ENCODE results near the gene RAB10. TPM values are rescaled to one million over a fixed set of nuclear protein-coding genes. Genes with fewer than 3 reads are reported as not detected.

RAB10 gene
- total RNA-seq, 1 experiment from 2014 or later = 167 TPM

DNA sequence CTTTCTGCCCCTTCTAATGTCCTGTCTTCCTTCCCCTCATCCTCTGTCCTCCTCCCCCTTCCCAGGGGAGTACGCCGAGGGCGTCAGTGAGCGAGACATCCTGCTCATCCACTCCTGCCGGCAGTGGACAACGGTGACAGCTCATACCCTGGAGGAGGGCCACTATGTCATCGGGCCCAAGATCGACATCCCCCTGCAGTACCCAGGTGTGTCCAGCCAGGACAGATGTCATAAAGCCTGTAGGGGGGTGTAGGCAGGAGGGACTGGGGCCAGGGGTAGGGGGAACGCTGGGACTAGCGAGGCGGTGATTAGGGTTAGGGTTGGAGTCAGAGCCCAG, 142.4 kb downstream of the RAB10 start:
- H3K4me3 ChIP-seq (replicated peaks in 1 of 2; ENCODE audit: low read depth in 1 of 2, low read length in 2 of 2) = no peak overlapping the region
- peaks cover 6% of the 10 kb centered on the region; the same call in 1 of the 2 replicates for H3K79me2 ChIP-seq (ENCODE audit: insufficient read depth, low read length)
- peaks cover 0 to 12% of the 10 kb centered on the region in 2 experiments; a peak in 1 of 4 replicates for H3K4me1 ChIP-seq (ENCODE audit: control insufficient read depth in 1 of 2, insufficient read depth in 2 of 2, low read length in 2 of 2)
- H3K4me2 ChIP-seq (ENCODE audit: low read length) = no peak overlapping the region
- no peaks in the 10 kb centered on the region for H3K27me3 ChIP-seq (ENCODE audit: insufficient read depth, low read length)
- no peaks in the 10 kb centered on the region for H4K20me1 ChIP-seq (ENCODE audit: insufficient read depth)
- POLR2A ChIA-PET = no interaction called here
- no peak for ATAC-seq
- RAD21 ChIA-PET (ENCODE audit: low non-redundant PET in 1 of 2, low total read pairs in 2 of 2, uncharacterized antibody in 2 of 2, unreplicated experiment in 2 of 2) = no interaction called here
- no peak for DNase-seq (ENCODE audit: low read depth, low spot score)
- no peaks in the 10 kb centered on the region for H3K9me3 ChIP-seq (ENCODE audit: control insufficient read depth in 1 of 2, insufficient read depth in 1 of 2, low read depth in 1 of 2, low read length in 2 of 2)
- no peaks in the 10 kb centered on the region for H3K36me3 ChIP-seq (ENCODE audit: control insufficient read depth in 1 of 2, insufficient read depth in 2 of 2, low read length in 2 of 2)
- H3K9me2 ChIP-seq (ENCODE audit: insufficient read depth) = no peaks in the 10 kb centered on the region
- no peak overlapping the region for H2AFZ ChIP-seq (ENCODE audit: low read depth, low read length, poor library complexity, severe bottlenecking)
- BruUV-seq (replicated peaks) = no TSS peak
- no peak overlapping the region for H3K9ac ChIP-seq (ENCODE audit: low read length)
- TF ChIP-seq POLR2AphosphoS5 (IDR thresholded peaks at IDR 0.05; ENCODE audit: low read depth, low read length) = no peak
- TF ChIP-seq TCF7L2 (IDR thresholded peaks at IDR 0.05; ENCODE audit: borderline replicate concordance, extremely low read depth, insufficient read depth, insufficient read length) = no peak
- TF ChIP-seq POLR2A (IDR thresholded peaks at IDR 0.05; ENCODE audit: borderline replicate concordance, extremely low read depth, insufficient read depth, insufficient read length) = no peak
- no peak for TF ChIP-seq CBX3 (IDR thresholded peaks at IDR 0.05; ENCODE audit: low read depth)
- TF ChIP-seq SRF (IDR thresholded peaks at IDR 0.05; ENCODE audit: low read depth) = no peak
- TF ChIP-seq YY1 (IDR thresholded peaks at IDR 0.05; ENCODE audit: extremely low read depth, insufficient replicate concordance, low read depth, low read length) = no peak
- no peak for TF ChIP-seq FOSL1 (IDR thresholded peaks at IDR 0.05; ENCODE audit: low read depth)
- TF ChIP-seq ZNF274 (IDR thresholded peaks at IDR 0.05; ENCODE audit: low read depth, low read length) = no peak
- H3K27ac ChIP-seq (ENCODE audit: low read depth, low read length) = no peak overlapping the region
- CTCF ChIA-PET = no interaction called here
- intact Hi-C loops (cut with micrococcal nuclease) = no loop called here

DNA sequence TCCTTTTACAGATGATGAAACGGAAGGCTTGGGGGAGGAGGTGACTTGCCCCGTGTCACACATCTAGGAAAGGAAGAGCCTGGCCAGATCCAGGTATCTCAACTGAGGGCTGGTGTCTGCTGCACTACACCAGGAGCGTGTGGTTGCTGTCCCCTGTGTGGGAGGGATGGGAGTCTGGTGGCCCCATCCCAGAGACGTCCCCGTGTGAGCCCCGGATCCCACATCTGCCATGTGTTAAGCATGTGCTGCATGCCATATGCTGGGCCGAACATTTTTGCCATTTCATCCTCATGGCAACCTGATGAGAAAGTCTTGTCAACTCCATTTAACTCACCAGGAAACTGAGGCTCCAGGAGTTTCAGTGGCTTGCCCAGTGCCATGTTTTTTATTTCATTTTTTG, 143.2 kb downstream of the RAB10 start:
- RAD21 ChIA-PET (ENCODE audit: low non-redundant PET in 1 of 2, low total read pairs in 2 of 2, uncharacterized antibody in 2 of 2, unreplicated experiment in 2 of 2) = no interaction called here
- Histone ChIP-seq H3K27ac (ENCODE audit: low read depth, low read length) (no peak overlapping the region), H3K9me2 (ENCODE audit: insufficient read depth) (no peaks in the 10 kb centered on the region), H3K79me2 (ENCODE audit: insufficient read depth, low read length) (peaks cover 6% of the 10 kb centered on the region; the same call in 1 of the 2 replicates), H3K9ac (ENCODE audit: low read length) (no peak overlapping the region), H2AFZ (ENCODE audit: low read depth, low read length, poor library complexity, severe bottlenecking) (no peak overlapping the region), H3K4me1 (ENCODE audit: control insufficient read depth in 1 of 2, insufficient read depth in 2 of 2, low read length in 2 of 2) (peaks cover 0 to 10% of the 10 kb centered on the region in 2 experiments; a peak in 1 of 4 replicates), H3K4me3 (replicated peaks in 1 of 2; ENCODE audit: low read depth in 1 of 2, low read length in 2 of 2) (no peak overlapping the region), H3K27me3 (ENCODE audit: insufficient read depth, low read length) (no peaks in the 10 kb centered on the region), H3K4me2 (ENCODE audit: low read length) (no peak overlapping the region), H3K36me3 (ENCODE audit: control insufficient read depth in 1 of 2, insufficient read depth in 2 of 2, low read length in 2 of 2) (no peaks in the 10 kb centered on the region), H4K20me1 (ENCODE audit: insufficient read depth) (no peaks in the 10 kb centered on the region), H3K9me3 (ENCODE audit: control insufficient read depth in 1 of 2, insufficient read depth in 1 of 2, low read depth in 1 of 2, low read length in 2 of 2) (no peaks in the 10 kb centered on the region)
- DNase-seq (ENCODE audit: low read depth, low spot score) = no peak
- intact Hi-C loops (cut with micrococcal nuclease) = no loop called here
- CTCF ChIA-PET = no interaction called here
- no TSS peak for BruUV-seq (replicated peaks)
- no peak for ATAC-seq
- POLR2A ChIA-PET = no interaction called here
- TF ChIP-seq ZNF274 (IDR thresholded peaks at IDR 0.05; ENCODE audit: low read depth, low read length) (no peak), SIN3A (IDR thresholded peaks at IDR 0.05; ENCODE audit: low read depth) (no peak), ELF1 (IDR thresholded peaks at IDR 0.05; ENCODE audit: borderline replicate concordance, low read depth) (no peak), ZFX (IDR thresholded peaks at IDR 0.05) (no peak), SRF (IDR thresholded peaks at IDR 0.05; ENCODE audit: low read depth) (no peak), SP1 (IDR thresholded peaks at IDR 0.05; ENCODE audit: low read depth) (no peak), POLR2A (IDR thresholded peaks at IDR 0.05; ENCODE audit: borderline replicate concordance, extremely low read depth, insufficient read depth, insufficient read length) (no peak), FOSL1 (IDR thresholded peaks at IDR 0.05; ENCODE audit: low read depth) (no peak), POLR2AphosphoS5 (IDR thresholded peaks at IDR 0.05; ENCODE audit: low read depth, low read length) (no peak), RAD21 (IDR thresholded peaks at IDR 0.05; ENCODE audit: low read depth) (no peak)
- TF ChIP-seq, protein P1, sequence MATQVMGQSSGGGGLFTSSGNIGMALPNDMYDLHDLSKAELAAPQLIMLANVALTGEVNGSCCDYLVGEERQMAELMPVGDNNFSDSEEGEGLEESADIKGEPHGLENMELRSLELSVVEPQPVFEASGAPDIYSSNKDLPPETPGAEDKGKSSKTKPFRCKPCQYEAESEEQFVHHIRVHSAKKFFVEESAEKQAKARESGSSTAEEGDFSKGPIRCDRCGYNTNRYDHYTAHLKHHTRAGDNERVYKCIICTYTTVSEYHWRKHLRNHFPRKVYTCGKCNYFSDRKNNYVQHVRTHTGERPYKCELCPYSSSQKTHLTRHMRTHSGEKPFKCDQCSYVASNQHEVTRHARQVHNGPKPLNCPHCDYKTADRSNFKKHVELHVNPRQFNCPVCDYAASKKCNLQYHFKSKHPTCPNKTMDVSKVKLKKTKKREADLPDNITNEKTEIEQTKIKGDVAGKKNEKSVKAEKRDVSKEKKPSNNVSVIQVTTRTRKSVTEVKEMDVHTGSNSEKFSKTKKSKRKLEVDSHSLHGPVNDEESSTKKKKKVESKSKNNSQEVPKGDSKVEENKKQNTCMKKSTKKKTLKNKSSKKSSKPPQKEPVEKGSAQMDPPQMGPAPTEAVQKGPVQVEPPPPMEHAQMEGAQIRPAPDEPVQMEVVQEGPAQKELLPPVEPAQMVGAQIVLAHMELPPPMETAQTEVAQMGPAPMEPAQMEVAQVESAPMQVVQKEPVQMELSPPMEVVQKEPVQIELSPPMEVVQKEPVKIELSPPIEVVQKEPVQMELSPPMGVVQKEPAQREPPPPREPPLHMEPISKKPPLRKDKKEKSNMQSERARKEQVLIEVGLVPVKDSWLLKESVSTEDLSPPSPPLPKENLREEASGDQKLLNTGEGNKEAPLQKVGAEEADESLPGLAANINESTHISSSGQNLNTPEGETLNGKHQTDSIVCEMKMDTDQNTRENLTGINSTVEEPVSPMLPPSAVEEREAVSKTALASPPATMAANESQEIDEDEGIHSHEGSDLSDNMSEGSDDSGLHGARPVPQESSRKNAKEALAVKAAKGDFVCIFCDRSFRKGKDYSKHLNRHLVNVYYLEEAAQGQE (IDR thresholded peaks at IDR 0.05; ENCODE audit: low read depth) = no peak
- TF ChIP-seq, protein P2, sequence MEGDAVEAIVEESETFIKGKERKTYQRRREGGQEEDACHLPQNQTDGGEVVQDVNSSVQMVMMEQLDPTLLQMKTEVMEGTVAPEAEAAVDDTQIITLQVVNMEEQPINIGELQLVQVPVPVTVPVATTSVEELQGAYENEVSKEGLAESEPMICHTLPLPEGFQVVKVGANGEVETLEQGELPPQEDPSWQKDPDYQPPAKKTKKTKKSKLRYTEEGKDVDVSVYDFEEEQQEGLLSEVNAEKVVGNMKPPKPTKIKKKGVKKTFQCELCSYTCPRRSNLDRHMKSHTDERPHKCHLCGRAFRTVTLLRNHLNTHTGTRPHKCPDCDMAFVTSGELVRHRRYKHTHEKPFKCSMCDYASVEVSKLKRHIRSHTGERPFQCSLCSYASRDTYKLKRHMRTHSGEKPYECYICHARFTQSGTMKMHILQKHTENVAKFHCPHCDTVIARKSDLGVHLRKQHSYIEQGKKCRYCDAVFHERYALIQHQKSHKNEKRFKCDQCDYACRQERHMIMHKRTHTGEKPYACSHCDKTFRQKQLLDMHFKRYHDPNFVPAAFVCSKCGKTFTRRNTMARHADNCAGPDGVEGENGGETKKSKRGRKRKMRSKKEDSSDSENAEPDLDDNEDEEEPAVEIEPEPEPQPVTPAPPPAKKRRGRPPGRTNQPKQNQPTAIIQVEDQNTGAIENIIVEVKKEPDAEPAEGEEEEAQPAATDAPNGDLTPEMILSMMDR (IDR thresholded peaks at IDR 0.05 in 2 of 3, conservative IDR thresholded peaks at IDR 0.05 in 1 of 3; ENCODE audit: borderline replicate concordance in 1 of 3, insufficient read depth in 1 of 3, low read depth in 2 of 3, low read length in 2 of 3) = no peak
- TF ChIP-seq, protein P3, sequence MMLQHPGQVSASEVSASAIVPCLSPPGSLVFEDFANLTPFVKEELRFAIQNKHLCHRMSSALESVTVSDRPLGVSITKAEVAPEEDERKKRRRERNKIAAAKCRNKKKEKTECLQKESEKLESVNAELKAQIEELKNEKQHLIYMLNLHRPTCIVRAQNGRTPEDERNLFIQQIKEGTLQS (IDR thresholded peaks at IDR 0.05) = no peak

Data from HCT116 (cell line).